Measurements from ENCODE around the gene IGF1R.

GRCh38 chr15:98998279-98998678 lies 349.9 kb downstream of the IGF1R start:
- no peak for TF ChIP-seq POLR2AphosphoS5 (IDR thresholded peaks at IDR 0.05; ENCODE audit: insufficient read depth in 1 of 2, low read depth in 1 of 2)
- TF ChIP-seq CTCF (IDR thresholded peaks at IDR 0.05) = no peak
- TF ChIP-seq POLR2A (IDR thresholded peaks at IDR 0.05) = no peak
